ENCODE results near the gene IL1RL2.

Gene IL1RL2

DNA sequence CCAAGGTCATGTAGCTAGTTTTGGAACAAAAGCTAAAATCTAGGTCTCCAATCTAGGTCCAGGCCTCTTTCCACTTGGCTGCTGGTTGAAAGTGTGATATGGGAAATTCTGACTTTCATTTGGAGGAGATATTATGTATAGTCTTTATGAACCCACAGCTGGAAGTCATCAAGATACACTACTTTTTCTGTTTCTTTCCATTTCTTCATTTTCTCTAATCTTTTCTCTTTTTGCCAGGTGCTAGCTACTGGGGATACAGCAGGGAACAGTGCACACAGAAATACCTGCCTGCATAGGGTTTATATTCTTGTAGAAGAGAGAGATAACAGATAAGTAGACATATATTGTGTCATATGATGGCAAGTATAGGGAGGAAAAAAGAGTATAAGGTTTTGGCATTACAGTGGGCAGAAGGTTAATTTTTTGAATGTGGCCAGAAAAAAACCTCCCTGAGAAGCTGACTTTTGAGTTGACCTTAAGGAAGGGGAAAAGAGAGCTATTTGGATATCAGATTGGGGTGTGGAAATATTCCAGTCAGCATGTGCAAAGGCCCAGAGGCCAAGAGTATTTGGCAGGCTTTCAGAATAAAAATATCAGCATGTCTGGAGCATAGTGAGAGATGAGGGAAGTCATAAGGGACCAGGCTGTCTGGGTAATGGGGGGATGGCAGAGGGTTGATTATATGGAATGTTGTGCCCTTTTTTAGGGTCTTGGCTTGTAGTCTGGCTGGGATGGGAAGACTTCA lies 28.6 kb upstream of the IL1RL2 start:
- no peak for DNase-seq (ENCODE audit: low read depth in 3 of 3, low spot score in 1 of 3)

DNA sequence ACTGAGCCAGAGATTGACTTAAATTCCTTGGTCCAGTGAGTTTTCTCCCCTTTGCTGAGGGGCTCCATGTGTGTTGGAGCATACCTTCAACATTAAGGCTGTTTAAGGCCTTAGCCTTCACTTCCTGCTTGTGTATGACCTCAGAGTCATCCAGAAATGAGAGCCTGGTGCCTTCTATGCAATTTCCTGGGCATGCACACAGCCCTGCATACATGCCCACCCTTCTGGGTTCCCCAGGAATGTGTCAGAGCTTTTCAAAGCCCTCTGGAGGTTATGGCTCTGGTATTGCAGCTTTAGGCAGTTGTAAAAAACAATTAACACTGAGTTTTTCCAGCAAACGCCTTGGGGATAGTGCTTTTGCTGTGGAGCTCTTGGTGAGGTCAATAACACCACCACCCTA lies 27.5 kb upstream of the IL1RL2 start:
- no peak for DNase-seq (ENCODE audit: low read depth in 3 of 3, low spot score in 1 of 3)

DNA sequence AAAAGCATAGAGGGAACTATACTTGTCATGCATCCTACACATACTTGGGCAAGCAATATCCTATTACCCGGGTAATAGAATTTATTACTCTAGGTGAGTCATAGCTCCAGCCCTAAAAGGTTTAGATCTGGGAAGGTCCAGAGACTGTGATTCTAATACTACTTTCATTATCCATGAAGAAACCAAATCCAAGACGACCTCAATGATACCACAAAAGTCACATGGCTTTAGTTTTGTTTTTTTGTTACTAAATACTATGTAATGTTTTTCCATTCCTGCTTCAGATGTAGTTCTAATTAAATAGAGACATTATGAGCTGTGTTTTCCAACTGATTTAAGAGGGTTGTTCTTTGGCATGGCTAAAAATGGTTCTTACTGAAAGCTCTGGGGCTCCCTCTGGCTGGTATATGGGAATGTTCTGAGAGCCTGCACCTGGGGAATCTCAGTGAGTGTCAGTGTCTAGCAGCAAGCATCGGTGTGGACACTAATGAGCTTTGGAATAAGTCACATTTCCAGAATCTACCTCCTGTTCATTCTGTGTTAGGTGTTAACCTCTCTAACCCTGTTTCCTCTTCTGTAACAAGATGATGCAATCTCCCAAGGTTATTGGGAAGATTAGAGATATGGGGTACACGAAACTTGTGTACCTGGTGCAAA lies 20.5 kb upstream of the IL1RL2 start:
- DNase-seq (ENCODE audit: low read depth in 3 of 3, low spot score in 1 of 3), result no peak

DNA sequence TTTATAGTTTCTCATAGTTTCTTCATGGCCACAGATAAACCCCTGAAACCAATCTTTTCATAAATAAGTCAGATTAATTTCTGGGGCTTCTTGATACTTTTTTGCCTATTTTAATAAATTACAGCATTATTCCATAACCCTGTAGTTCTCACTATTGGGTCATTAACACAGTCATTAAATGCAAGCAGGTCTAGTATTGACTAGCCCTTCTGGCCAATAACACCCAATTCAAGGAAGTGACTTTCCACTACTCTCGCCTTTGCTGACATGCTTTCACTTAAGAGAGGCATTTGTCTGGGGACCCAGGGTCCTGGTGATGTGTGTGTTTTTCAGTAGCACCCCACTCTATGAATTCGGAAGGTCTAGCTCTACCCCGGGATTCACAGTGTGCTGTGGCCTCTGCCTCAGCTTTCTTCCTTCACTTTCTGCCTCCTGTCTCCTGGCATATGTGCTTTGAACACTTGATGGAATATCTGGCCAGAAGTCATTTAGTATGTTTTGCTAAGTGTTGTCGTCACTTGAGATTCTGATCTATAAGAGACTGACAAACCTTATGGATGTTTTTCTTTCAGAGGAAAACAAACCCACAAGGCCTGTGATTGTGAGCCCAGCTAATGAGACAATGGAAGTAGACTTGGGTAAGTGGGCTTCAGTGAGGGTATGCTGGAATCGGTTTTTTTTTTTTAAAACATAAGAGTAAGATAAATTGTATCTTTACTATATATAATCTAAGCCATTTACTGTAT lies 18.6 kb upstream of the IL1RL2 start:
- DNase-seq (ENCODE audit: low read depth in 3 of 3, low spot score in 1 of 3), result no peak

DNA sequence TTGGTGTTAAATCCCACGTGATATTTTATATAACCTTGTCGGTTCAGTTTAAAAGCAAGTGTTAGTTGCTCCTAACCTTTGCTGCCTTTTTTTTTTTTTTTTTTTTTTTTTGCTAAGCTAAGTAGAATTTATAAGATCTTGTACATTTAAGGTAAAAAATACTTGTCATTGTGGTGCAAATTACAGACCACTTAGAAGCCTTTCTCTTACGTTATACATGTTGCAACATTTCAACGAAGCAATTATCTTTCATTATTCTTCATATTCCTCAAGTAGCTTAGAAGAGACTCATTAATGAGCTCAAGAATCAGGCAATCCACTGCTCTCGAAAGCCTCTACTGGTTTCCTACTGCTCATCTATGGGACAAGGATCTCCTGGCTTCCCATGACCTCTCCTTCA lies 14.9 kb upstream of the IL1RL2 start:
- DNase-seq (ENCODE audit: low read depth in 3 of 3, low spot score in 1 of 3), result no peak

DNA sequence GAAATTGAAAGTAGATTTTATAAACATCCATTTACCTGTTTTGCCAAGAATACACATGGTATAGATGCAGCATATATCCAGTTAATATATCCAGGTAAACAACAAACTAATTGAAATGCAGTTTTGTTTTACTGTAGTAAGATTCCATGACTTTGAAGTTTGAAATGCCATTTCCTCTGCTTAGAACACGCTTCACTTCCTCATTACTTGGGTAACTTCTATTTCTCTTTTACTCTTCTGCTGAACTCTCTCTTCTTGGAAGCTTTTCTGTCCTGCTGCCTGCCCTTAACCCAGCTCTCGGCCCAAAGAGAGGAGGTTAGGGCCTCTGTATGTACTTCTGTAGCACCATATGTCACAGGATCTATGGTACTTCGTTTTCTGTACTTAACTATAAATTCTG lies 14.1 kb upstream of the IL1RL2 start:
- DNase-seq (ENCODE audit: low read depth in 3 of 3, low spot score in 1 of 3), result no peak

DNA sequence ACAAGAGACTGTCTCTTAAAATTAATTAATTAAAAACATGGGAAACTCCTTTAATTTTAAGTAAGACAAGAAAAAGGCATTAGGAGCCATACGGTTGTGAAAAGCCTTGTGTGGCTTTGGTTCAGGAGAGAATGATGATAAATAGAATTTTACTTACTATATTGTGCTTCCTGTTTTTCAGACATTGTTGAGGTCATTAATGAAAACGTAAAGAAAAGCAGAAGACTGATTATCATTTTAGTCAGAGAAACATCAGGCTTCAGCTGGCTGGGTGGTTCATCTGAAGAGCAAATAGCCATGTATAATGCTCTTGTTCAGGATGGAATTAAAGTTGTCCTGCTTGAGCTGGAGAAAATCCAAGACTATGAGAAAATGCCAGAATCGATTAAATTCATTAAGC lies 10.7 kb upstream of the IL1RL2 start:
- DNase-seq (ENCODE audit: low read depth in 3 of 3, low spot score in 1 of 3), result no peak

DNA sequence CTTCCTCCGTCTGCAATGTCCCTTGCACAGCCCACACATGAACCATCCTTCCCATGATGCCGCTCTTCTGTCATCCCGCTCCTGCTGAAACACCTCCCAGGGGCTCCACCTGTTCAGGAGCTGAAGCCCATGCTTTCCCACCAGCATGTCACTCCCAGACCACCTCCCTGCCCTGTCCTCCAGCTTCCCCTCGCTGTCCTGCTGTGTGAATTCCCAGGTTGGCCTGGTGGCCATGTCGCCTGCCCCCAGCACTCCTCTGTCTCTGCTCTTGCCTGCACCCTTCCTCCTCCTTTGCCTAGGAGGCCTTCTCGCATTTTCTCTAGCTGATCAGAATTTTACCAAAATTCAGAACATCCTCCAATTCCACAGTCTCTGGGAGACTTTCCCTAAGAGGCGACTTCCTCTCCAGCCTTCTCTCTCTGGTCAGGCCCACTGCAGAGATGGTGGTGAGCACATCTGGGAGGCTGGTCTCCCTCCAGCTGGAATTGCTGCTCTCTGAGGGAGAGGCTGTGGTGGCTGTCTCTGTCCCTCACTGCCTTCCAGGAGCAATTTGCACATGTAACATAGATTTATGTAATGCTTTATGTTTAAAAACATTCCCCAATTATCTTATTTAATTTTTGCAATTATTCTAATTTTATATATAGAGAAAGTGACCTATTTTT lies 8.9 kb upstream of the IL1RL2 start:
- DNase-seq (ENCODE audit: low read depth in 3 of 3, low spot score in 1 of 3), result no peak

DNA sequence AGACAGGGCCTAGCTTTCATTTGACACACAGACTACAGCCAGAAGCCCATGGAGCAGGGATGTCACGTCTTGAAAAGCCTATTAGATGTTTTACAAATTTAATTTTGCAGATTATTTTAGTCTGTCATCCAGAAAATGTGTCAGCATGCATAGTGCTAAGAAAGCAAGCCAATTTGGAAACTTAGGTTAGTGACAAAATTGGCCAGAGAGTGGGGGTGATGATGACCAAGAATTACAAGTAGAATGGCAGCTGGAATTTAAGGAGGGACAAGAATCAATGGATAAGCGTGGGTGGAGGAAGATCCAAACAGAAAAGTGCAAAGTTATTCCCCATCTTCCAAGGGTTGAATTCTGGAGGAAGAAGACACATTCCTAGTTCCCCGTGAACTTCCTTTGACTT lies 7.8 kb upstream of the IL1RL2 start:
- DNase-seq (ENCODE audit: low read depth in 3 of 3, low spot score in 1 of 3), result no peak

DNA sequence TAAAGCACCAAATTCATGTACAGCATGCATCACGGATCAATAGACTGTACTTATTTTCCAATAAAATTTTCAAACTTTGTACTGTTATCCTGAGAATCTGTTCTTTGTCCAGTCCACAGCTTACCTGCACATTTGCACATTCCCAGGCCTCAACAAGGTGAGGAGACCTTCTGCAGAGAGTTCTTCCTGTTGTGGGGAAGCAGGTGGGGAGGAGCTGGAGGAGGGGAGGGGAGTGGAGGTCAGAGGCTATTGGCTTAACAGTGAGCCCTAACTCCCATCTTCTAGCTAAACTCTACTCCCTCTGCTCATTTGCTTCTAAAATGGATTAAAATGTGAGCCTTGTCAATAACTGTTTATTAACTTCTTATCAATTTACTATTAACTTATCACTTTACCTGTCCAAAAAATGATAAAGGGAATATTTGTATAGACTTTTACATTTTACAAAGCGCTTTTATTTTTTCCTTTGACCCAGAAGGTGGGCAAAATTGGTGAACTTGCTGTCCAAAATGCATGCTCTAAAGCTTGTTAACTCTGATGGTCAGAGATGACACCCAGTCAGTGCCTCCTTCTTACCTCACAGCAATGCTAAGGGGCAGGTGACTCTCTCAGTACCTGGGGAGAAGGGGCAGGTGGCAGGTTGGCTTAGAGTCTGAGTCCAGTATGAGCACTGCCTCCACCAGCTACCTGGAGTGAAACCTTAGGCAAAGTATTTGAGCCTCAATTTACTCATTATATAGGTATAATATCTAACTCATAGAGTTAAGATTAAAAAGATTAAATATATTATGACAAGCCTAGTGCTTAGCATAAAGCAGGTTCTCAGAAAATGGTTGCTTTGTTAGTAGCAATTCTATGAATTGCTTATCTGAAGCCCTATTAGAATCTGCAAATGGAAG lies 6.8 kb upstream of the IL1RL2 start:
- no peak for DNase-seq (ENCODE audit: low read depth in 3 of 3, low spot score in 1 of 3)

DNA sequence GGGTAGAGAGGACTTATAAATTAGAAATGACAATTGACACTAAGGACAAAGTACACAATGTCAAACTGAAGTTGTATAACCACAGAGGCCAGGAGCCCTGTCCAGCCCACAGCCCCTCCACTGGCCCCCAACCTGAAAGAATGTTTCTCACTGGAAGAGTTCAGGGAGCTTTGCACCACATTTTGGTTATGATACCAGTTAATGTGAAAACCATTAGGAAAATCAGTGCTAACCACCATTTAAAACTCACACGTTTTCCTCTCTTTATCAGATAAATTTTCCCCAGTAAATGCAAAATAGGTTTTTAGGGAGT lies 6.2 kb upstream of the IL1RL2 start:
- DNase-seq (ENCODE audit: low read depth in 3 of 3, low spot score in 1 of 3), result no peak

DNA sequence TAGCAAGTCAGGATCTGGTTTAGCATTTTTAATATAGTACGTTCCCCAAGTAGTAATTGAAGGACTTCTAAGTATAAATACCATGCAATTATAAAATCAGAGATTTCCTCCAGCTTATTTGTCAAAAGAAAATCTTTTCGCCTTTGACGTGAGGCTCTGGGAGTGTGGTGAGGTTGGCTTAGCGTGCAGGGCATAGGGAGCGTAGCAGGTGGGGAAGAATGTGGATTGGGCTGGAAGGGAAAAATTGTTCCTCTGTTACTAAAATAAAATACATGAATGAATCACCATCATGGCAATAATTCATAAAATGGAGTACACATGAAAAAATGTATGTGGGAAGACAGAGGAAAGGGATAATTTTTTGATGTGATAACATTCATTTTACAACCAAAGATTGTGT lies 5.4 kb upstream of the IL1RL2 start:
- DNase-seq (ENCODE audit: low read depth in 3 of 3, low spot score in 1 of 3), result no peak

DNA sequence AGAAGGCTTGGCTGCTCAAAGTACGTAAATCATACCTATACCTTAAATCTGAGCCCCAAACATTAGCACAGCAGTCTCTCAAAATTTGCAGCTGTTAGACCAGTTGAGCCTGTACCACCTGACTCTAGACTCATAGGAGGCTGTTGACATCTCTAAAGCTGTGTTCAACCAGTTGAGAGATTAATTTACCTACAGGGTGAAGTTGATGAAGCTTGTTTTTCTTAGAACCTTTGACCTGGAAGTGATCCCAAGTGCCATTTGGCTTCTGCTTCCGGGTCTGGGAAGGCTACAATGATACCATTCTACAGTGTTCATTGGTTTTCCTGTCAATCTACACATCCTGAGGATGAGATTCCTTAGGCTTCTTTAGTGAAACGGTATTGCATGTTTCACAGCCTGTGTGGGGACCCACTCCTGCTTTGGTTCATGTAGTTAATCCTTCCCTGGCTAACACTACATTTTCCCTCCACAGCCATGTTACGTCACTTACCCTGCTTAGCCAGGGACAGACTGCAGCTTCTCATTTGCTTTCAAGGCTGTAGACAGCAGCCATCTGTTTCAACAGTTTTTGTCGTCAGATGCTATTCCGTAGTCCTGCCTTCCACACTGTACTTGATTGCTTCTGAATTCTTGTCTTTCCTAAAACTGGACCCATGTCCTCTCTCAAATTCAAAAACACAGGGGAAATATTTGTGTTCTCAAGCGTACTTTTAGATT lies 4.7 kb upstream of the IL1RL2 start:
- no peak for DNase-seq (ENCODE audit: low read depth in 3 of 3, low spot score in 1 of 3)

DNA sequence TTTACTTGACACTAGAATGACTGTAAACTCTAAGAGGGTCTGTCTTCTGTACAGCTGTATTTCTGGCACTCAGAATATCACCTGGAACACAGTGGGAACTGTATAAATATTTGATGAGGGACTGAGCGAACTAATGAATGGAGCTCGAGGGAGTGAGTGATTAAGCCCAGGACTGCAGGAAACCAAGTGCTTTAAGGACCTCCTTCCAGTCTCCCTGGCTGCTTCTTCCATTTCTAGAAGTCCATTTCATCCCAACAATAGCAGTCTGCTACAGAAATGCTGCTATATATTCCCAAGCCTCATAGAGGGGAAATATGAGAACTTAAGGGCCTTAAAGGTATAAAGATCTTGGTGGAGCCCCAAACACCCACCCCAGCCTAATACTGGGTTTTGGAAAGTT lies 2.8 kb upstream of the IL1RL2 start:
- no peak for DNase-seq (ENCODE audit: low read depth in 3 of 3, low spot score in 1 of 3)

DNA sequence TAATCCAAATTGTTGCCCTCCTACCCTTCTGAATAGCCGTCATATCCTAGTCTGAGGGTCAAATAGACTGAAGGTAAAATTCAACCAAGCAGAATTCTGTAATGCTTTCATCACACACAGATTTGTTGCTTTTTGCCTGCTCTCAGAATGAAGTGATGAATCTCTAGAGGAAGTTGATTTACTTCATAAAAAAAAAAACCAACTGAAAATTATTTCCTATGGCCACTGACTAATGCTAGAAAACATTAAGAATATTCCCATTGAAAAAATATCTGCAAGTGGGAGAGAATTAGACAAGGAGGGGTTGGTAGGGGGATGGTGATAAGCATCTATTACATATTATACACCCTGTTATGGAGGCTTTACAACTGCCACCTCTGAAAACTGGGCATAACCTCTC lies 2.3 kb upstream of the IL1RL2 start:
- no peak for DNase-seq (ENCODE audit: low read depth in 3 of 3, low spot score in 1 of 3)

DNA sequence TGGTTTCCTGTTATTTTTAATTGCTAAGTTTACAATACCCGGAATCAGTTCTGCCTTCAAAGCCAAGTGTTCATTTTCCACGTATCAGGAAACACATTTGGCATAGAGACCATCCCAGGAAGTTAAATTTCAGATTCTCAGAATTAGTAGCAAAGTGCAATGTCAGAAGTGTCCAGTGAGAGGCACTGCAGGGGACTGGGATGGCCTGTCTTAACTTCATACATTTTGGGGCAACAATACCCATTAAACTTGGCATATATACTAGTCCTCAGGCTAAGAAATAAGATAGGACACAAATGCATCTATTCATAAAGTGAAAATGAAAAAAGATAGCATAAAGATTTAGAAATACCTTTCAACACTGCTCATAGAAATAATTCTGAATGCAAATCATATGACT lies 1.5 kb upstream of the IL1RL2 start:
- no peak for DNase-seq (ENCODE audit: low read depth in 3 of 3, low spot score in 1 of 3)

DNA sequence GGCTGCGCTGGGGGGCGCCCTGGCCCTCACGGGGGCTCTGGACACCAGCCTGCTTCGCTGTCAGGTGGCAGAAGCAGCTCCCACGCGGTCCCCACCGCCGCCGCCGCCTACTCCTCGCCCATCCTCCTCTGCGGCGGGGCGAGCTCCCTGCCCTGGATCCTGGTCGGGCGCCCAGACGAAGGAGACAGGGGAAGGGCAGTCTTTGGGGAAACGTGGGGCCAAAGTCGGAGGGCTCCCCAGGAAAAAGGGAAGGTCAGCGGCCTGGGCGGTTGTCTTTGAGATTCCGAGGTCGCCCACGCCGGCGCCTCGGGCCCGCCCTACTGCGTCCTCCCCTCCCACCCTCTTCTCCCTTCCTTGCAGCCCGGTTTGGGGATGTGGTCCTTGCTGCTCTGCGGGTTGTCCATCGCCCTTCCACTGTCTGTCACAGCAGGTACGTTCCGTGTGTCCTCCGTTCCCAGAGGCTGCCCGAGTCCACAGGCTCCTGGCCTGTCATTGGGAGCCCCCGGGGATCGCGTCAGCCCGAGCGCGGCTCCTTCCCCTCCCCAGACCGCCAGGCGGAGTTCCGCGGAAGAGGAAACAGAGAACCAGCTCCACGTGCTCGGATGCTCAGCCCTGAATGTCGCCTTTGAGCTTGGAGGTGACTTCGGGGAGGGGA lies 800 bp downstream of the IL1RL2 start:
- peak in 2 of 3 donors; percentile 13 to 41 for DNase-seq (ENCODE audit: low read depth in 3 of 3, low spot score in 1 of 3)

DNA sequence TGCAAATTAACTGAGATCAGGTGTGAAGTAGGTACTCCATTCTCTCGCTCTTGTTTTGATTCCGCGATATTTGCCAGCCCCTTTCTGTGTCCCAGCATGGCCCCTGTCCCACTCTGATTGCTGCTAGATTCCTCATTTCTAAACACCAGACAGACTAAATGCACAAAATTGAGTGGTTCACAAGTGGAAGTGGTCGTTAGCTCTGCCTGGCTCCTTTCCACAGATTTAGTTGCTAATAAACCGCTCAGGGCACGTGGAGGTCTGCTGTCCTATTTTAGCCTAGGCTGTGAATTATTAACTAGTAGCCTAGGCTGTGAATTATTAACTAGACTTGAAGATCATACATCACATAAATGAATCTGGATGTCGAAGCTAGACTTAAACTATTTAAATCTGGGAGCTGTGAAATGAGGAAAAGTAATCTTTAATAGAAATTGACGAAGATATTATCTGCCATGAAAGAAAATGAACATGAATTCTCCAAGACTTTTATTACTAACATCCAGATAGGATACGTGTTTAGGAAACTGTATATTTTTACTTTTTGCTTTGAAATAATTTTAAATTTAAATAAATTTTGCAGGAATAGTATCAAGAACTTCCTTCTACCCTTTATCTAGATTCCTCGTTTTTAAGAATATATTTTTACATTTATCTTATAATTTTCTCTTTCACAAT lies 3.7 kb downstream of the IL1RL2 start:
- no peak for DNase-seq (ENCODE audit: low read depth in 3 of 3, low spot score in 1 of 3)

DNA sequence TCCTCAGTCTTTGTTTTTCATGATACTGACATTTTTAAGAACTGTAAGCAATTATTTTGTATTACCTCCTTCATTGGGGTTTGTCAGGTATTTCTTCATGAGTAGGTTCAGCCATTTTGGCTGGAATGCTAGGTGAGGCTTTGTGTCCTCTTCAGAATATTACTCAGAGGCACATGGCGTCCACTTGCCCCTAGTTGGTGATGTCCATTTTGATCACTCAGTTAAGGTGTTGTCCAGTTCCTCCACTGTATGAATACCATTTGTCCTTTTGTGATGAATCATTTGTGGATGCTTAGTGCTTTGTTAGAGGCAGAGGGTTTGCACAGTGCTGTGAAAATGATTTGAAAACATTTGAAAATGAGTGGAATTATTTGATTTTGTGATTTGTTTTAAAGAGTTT lies 4.7 kb downstream of the IL1RL2 start:
- DNase-seq (ENCODE audit: low read depth in 3 of 3, low spot score in 1 of 3), result no peak

Data from stimulated activated CD4-positive, alpha-beta T cell treated with anti-CD3 and anti-CD28 coated beads, TNF-alpha, amount 100 ng/mL, for 1 hour (primary cell).